GM18861 (cell line): ENCODE data around the gene RAB18.
"Not testable (repeated sequence)": the region's sequence is repeated elsewhere in the genome, so short reads cannot be mapped to it uniquely, and the experiment has no call there.

Experiments used
- ATAC-seq: cut with Tn5 transposase; IDR thresholded peaks from one replicate; pipeline ENCODE4 v1.9.1; 2021; ENCODE audit not compliant: unreplicated experiment

RAB18 gene

GRCh38 chr10:27503498-27504006 is 552 bp upstream of the RAB18 start:
- no peak for ATAC-seq

- no peak for ATAC-seq
Observed at GRCh38 chr10:27504808-27505460, 830 bp downstream of the RAB18 start.

- not testable (repeated sequence) for ATAC-seq
Observed at GRCh38 chr10:27505537-27505936, 1.4 kb downstream of the RAB18 start.

GRCh38 chr10:27506280-27506679 is 2.2 kb downstream of the RAB18 start:
- no peak for ATAC-seq

GRCh38 chr10:27512548-27512947 is 8.4 kb downstream of the RAB18 start:
- no peak for ATAC-seq

GRCh38 chr10:27513451-27514191 is 9.5 kb downstream of the RAB18 start:
- no peak for ATAC-seq

- ATAC-seq = no peak
Observed at GRCh38 chr10:27514243-27514642, 10.1 kb downstream of the RAB18 start.

GRCh38 chr10:27518261-27518660 is 14.2 kb downstream of the RAB18 start:
- ATAC-seq = no peak

- no peak for ATAC-seq
Observed at GRCh38 chr10:27525819-27526218, 21.7 kb downstream of the RAB18 start.

GRCh38 chr10:27526242-27526641 is 22.1 kb downstream of the RAB18 start:
- ATAC-seq = no peak

GRCh38 chr10:27527666-27528295 is 23.7 kb downstream of the RAB18 start:
- no peak for ATAC-seq

GRCh38 chr10:27529010-27529783 is 25.1 kb downstream of the RAB18 start:
- no peak for ATAC-seq

- ATAC-seq = no peak
Observed at GRCh38 chr10:27530477-27530876, 26.4 kb downstream of the RAB18 start.

- ATAC-seq = no peak
Observed at GRCh38 chr10:27531336-27531847, 27.3 kb downstream of the RAB18 start.

- no peak for ATAC-seq
Observed at GRCh38 chr10:27534161-27534700, 30.1 kb downstream of the RAB18 start.

- no peak for ATAC-seq
Observed at GRCh38 chr10:27535317-27535716, 31.2 kb downstream of the RAB18 start.

- ATAC-seq = no peak
Observed at GRCh38 chr10:27536437-27536836, 32.3 kb downstream of the RAB18 start.

- no peak for ATAC-seq
Observed at GRCh38 chr10:27537166-27537565, 33.1 kb downstream of the RAB18 start.

- ATAC-seq = no peak
Observed at GRCh38 chr10:27537787-27538186, 33.7 kb downstream of the RAB18 start.

GRCh38 chr10:27540672-27541071 is 36.6 kb downstream of the RAB18 start:
- ATAC-seq = no peak
